GM12873 (cell line): Measurements from ENCODE around the gene TSPEAR.

Source experiments
- CTCF ChIP-seq: IDR thresholded peaks from 2 replicates; pipeline ENCODE4 v1.5.1; 2012; ENCODE audit warnings: low read depth, mild to moderate bottlenecking, moderate library complexity, low read length, control low read depth; ENCODE audit not compliant: insufficient read depth; ENCODE audit errors: missing control alignments

Gene TSPEAR

DNA sequence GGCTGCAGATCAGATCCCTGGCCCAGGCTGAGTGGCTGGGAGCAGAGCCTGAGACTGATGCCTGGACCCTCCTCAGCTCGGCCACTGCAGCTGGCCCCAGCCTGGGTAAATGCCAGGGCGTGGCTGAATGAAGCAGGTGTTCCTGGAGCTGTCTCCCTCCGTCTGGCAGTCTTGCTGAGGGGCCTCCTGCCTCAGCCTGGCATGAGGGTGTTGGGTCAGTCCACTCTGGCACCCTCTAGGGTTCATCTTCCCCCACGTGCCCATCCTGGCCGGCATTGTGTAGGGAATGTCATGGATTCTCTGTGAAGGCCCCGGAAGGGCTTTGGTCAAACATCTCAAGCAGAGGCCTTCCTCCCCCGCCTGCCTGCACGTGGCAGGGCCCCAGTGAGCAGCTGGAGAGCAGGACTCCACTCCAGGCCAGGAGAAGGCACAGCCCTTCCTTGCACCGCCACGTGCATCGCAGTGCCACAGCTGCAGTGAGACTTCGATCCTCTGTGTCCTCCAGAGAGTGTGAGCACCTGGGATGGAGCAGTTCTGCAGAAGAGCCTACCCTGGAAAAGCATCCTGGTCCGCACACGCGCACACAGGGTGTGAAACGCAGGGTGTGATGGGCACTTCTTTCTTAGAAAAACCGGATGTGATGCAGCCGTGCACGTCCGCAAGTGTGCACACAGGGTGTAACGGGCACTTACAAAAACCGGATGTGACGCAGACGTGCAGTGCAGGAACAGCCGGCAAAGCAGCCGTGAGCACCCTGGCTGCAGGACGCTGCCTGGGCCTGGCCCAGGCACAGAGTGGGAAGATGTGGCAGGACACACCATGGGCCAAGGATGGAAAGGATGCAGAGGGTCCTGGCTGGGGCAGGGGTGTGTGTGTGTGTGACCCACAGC, 142.5 kb downstream of the TSPEAR start:
- TF ChIP-seq CTCF = no peak

DNA sequence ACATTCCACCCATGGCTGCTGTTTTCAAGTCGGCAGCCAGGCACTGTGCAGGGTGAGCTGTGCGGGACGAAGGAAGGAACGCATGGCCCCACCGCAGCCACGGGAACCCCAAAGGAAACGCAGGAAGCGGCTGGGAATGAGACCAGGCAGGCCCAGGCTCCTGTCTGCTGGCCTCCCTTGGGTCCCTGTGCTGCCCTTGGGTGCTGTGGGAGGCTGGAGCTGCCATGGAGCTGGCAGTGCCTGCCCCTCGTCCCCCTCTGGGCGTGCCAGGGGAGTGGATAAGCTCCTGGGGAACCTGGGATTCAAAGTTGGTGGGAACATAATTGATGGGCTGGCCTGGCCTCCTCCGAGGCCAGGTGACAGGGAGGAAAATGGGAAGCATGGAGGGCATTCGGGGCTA, 143.1 kb downstream of the TSPEAR start:
- no peak for TF ChIP-seq CTCF

- TF ChIP-seq CTCF = no peak
Measured at GRCh38 chr21:44567481-44568171, 143.7 kb downstream of the TSPEAR start.

DNA sequence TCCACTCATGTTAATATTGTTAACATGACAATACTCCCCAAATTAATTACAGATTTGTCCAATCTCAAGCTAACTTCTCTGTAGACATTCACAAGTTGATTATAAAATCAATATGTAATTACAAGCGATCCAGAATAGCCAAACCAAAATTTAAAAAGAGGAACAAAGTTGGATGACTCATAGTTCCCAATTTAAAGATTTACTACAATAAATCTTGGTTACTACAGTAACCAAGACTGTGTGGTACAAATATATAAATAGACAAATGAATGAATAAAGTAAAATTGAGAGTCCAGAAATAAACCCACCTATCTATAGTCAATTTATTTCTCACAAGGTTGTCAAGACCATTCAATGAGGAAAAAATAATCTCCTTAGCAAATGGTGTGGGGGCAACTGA, 145.0 kb downstream of the TSPEAR start:
- no peak for TF ChIP-seq CTCF

DNA sequence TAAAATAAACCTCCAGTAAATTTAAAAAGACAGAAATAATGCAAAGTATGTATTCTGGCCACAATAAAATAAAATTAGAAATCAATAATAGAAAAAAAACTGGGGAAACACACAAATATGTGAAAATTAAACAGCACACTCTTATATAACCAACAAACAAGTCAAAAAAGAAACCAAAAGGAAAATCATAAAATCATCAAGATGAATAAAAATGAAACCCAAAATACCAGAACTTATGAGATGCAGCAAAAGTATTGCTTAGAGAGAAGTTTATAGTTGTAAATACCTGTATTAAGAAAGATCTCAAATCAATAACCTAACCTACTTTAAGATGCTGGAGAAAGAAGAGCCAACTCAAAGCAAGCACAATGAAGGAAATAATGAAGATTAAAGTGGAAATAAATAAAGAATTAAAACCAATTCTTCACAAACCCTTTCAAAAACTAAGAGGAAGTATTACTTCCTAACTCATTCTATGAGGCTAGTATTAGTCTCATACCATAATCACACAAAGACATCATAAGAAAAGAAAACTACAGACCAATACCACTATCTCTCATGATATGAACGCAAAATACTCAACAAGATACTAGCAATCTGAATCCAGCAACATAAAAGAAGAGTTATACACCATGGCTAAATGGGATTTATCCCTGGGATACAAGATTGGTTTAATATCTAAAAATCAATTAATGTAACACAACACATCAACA, 146.3 kb downstream of the TSPEAR start:
- TF ChIP-seq CTCF = no peak

- no peak for TF ChIP-seq CTCF
Measured at GRCh38 chr21:44564099-44564498, 147.3 kb downstream of the TSPEAR start.

GRCh38 chr21:44558695-44559094, 152.7 kb downstream of the TSPEAR start, which contains the start of gene KRTAP10-3:
KRTAP10-3 (minus strand) TSS chr21:44558795; CDS start chr21:44558715, 80 bp downstream.
- no peak for TF ChIP-seq CTCF
